SU-DHL-6 (cell line): ENCODE measurements around the gene ATAD3C.

Experiments used
- EZH2phosphoT487 ChIP-seq: fragments of 200-600 bp; sonication (generic), shearing (Covaris generic); conservative IDR thresholded peaks from 2 replicates; pipeline ENCODE4 v1.6.1; 2018; ENCODE audit warnings: mild to moderate bottlenecking, antibody characterized with exemption, low read length, moderate library complexity, mixed read lengths
- TF ChIP-seq, protein P1 (sequence below): fragments of 200-600 bp; sonication (generic); IDR thresholded peaks from one replicate; pipeline ENCODE4 v1.5.1; 2017; ENCODE audit warnings: antibody characterized with exemption, mild to moderate bottlenecking, low read length, moderate library complexity; ENCODE audit not compliant: insufficient read depth, poor library complexity, severe bottlenecking

DNA sequence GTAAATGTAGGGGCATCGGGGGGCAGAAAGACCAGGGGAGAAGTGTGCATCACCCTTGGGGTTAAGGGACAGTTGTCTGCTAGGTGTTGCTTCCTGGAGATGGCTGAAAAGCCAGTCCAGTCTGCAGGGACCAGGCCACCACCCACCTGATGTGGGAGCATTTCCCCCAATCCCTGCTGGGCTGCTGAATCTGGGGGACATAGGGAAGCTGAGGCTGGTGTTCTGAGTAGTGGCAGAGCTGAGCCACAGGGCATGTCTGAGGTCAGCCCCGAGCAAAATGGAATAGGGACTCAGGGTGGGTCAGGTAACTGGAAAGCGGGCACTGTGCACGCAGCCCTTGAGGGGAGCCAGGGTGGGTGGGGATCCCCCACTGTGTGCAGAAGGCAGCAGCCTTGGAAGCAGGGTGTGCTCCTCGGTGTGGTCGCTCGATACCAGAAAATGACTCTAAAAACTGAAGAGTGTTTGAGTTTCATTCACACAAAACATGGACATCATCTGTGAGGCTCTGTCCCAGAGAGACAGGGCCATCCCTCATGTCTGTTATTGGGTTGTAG is 48.0 kb upstream of the ATAD3C start:
- TF ChIP-seq, protein P1, sequence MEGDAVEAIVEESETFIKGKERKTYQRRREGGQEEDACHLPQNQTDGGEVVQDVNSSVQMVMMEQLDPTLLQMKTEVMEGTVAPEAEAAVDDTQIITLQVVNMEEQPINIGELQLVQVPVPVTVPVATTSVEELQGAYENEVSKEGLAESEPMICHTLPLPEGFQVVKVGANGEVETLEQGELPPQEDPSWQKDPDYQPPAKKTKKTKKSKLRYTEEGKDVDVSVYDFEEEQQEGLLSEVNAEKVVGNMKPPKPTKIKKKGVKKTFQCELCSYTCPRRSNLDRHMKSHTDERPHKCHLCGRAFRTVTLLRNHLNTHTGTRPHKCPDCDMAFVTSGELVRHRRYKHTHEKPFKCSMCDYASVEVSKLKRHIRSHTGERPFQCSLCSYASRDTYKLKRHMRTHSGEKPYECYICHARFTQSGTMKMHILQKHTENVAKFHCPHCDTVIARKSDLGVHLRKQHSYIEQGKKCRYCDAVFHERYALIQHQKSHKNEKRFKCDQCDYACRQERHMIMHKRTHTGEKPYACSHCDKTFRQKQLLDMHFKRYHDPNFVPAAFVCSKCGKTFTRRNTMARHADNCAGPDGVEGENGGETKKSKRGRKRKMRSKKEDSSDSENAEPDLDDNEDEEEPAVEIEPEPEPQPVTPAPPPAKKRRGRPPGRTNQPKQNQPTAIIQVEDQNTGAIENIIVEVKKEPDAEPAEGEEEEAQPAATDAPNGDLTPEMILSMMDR, result no peak
- TF ChIP-seq EZH2phosphoT487, result no peak
